Kidney (tissue), 14 donors: ENCODE results near the gene TCF12. TPM values are rescaled to one million over a fixed set of nuclear protein-coding genes. Genes with fewer than 3 reads are reported as not detected.

ENCODE experiments used
- DNase-seq, 5 donors: peaks; one replicate each; pipeline ENCODE4 v3.0.0-alpha.2; 2013 to 2020
- FAIRE-seq: peaks from 2 replicates; lab custom pipeline; 2012; peaks lifted over from hg19 to GRCh38; lab: Jason Lieb, UNC
- H3K27ac ChIP-seq, 2 donors: one replicate each; pipeline ENCODE4 v1.7.0; 2013; ENCODE audit warnings: low read depth in 2 of 2, low read length in 2 of 2, inconsistent platforms in 1 of 2
- H3K27me3 ChIP-seq: one replicate; pipeline ENCODE4 v1.7.1; 2013; ENCODE audit warnings: low read length, inconsistent platforms; ENCODE audit not compliant: control insufficient read depth, insufficient read depth
- H3K36me3 ChIP-seq, 3 donors: one replicate each; pipeline versions ENCODE4 v1.7.0 to v1.7.1; 2013; ENCODE audit warnings: low read length in 3 of 3, control low read depth in 1 of 3, inconsistent platforms in 1 of 3; ENCODE audit not compliant: insufficient read depth in 3 of 3, control insufficient read depth in 2 of 3
- H3K4me1 ChIP-seq, 3 donors: one replicate each; pipeline versions ENCODE4 v1.7.0 to v1.7.1; 2013; ENCODE audit warnings: low read length in 3 of 3, inconsistent platforms in 1 of 3, low read depth in 1 of 3; ENCODE audit not compliant: control insufficient read depth in 2 of 3, insufficient read depth in 2 of 3
- H3K4me3 ChIP-seq, 3 donors: one replicate each; pipeline versions ENCODE4 v1.7.0 to v1.8.1; 2013; ENCODE audit warnings: low read length in 3 of 3, control low read depth in 1 of 3, inconsistent platforms in 1 of 3
- H3K9ac ChIP-seq, 3 donors: one replicate each; pipeline versions ENCODE4 v1.7.0 to v1.7.1; 2013; ENCODE audit warnings: low read length in 3 of 3, control low read depth in 1 of 3, inconsistent platforms in 1 of 3
- H3K9me3 ChIP-seq, 3 donors: one replicate each; pipeline versions ENCODE4 v1.7.0 to v1.7.1; 2013; ENCODE audit warnings: low read length in 3 of 3, control low read depth in 1 of 3, inconsistent platforms in 1 of 3; ENCODE audit not compliant: control insufficient read depth in 2 of 3, insufficient read depth in 1 of 3
- CTCF ChIP-seq: IDR thresholded peaks from 3 replicates; pipeline ENCODE4 v1.5.1; 2012; ENCODE audit warnings: mild to moderate bottlenecking, moderate library complexity, borderline replicate concordance; ENCODE audit not compliant: insufficient read depth; ENCODE audit errors: extremely low read depth
- intact Hi-C: fragments of 100-400 bp; cut with DNase I; formaldehyde crosslinking; loops from one replicate; pipeline ENCODE4 v1.11.1; 2022
- polyA plus RNA-seq: library from polyadenylated mRNA; stranded (reverse); fragments of 350-450 nt; fragmentation: Illumina TruSeq; extraction: RNeasy Lipid Tissue Mini Kit (QIAGEN cat#74804); gene quantifications from one replicate; pipeline ENCODE4 v1.2.3, GENCODE V29; 2014; ENCODE audit warnings: low read depth, low replicate concordance; ENCODE audit not compliant: insufficient read depth
- total RNA-seq: library from RNA; stranded (reverse); fragmentation: NEBNext Ultra II Directional; extraction: Animal tissue kit (Norgen Biotek cat#: 25700); gene quantifications from one replicate; pipeline ENCODE4 v1.2.1, GENCODE V29; 2021
- donor health status: control.
- donor health status: control.
- donor health status: control.
- donor health status: control.
- donor health status: control.
- donor health status: DM: yes; HTN: yes; CAD: no.
- donor health status: Normal renal cell carcinoma (clear cell type).

TCF12 gene
- total and polyA plus RNA-seq, 2 donors from 2014 or later = 16.3 to 116 TPM

- no peak for DNase-seq
- Histone ChIP-seq H3K27ac (no peak overlapping the region), H3K4me1 (no peaks in the 10 kb centered on the region), H3K36me3 (no peaks in the 10 kb centered on the region), H3K27me3 (no peaks in the 10 kb centered on the region), H3K9ac (no peak overlapping the region), H3K4me3 (no peak overlapping the region), H3K9me3 (no peaks in the 10 kb centered on the region)
- no peak for FAIRE-seq
- no peak for TF ChIP-seq CTCF
- intact Hi-C loops = no loop called here
Measured at GRCh38 chr15:56871867-56872266, 46.6 kb upstream of the TCF12 start.

- Histone ChIP-seq H3K27ac (no peak overlapping the region), H3K4me3 (no peak overlapping the region), H3K9ac (no peak overlapping the region), H3K4me1 (no peaks in the 10 kb centered on the region), H3K36me3 (no peaks in the 10 kb centered on the region), H3K9me3 (no peaks in the 10 kb centered on the region), H3K27me3 (no peaks in the 10 kb centered on the region)
- no peak for DNase-seq
- no peak for FAIRE-seq
- no peak for TF ChIP-seq CTCF
- intact Hi-C loops = no loop called here
Measured at GRCh38 chr15:56877255-56877970, 41.0 kb upstream of the TCF12 start.

- DNase-seq (no peak), FAIRE-seq (no peak)
- Histone ChIP-seq H3K9ac (no peak overlapping the region), H3K4me3 (no peak overlapping the region), H3K9me3 (no peaks in the 10 kb centered on the region), H3K27me3 (no peaks in the 10 kb centered on the region), H3K4me1 (no peaks in the 10 kb centered on the region), H3K27ac (no peak overlapping the region), H3K36me3 (no peaks in the 10 kb centered on the region)
- intact Hi-C loops = no loop called here
- TF ChIP-seq CTCF = no peak
Measured at GRCh38 chr15:56879502-56879901, 38.9 kb upstream of the TCF12 start.

GRCh38 chr15:56883088-56883487 is 35.4 kb upstream of the TCF12 start:
- FAIRE-seq = no peak
- no peak for DNase-seq
- Histone ChIP-seq H3K9ac (no peak overlapping the region), H3K27ac (no peak overlapping the region), H3K9me3 (no peaks in the 10 kb centered on the region), H3K36me3 (no peaks in the 10 kb centered on the region), H3K4me1 (peaks cover 4 to 11% (median 9%) of the 10 kb centered on the region in 3 donors), H3K27me3 (no peaks in the 10 kb centered on the region), H3K4me3 (no peak overlapping the region)
- intact Hi-C loops = no loop called here
- TF ChIP-seq CTCF = no peak
